H1 (cell line): ENCODE data around the gene HLTF. TPM values are rescaled to one million over a fixed set of nuclear protein-coding genes. Genes with fewer than 3 reads are reported as not detected.

Source experiments
- ATF3 ChIP-seq: IDR thresholded peaks from 2 replicates; pipeline ENCODE4 v1.6.1; 2011; ENCODE audit warnings: low read depth, mild to moderate bottlenecking, low read length; ENCODE audit not compliant: insufficient read depth
- BRCA1 ChIP-seq: IDR thresholded peaks from 2 replicates; pipeline ENCODE4 v1.6.1; 2012; ENCODE audit warnings: low read depth, low read length, improper control_type of control experiment
- CHD7 ChIP-seq: fragments of 300-600 bp; sonication (generic); IDR thresholded peaks from 2 replicates; pipeline ENCODE4 v1.7.1; 2012; ENCODE audit warnings: low read length, moderate library complexity, mild to moderate bottlenecking, inconsistent platforms; ENCODE audit not compliant: insufficient replicate concordance
- EZH2 ChIP-seq: fragments of 200-600 bp; sonication (generic); IDR thresholded peaks from 2 replicates; pipeline ENCODE4 v1.7.1; 2012; ENCODE audit warnings: low read depth, mild to moderate bottlenecking, moderate library complexity, low read length, inconsistent platforms; ENCODE audit not compliant: severe bottlenecking
- GABPA ChIP-seq: IDR thresholded peaks from 2 replicates; pipeline ENCODE4 v1.6.1; 2011; ENCODE audit warnings: mild to moderate bottlenecking, low read length, moderate library complexity, borderline replicate concordance; ENCODE audit not compliant: insufficient read depth
- GTF2F1 ChIP-seq: IDR thresholded peaks from 2 replicates; pipeline ENCODE4 v1.6.1; 2012; ENCODE audit warnings: low read depth, low read length, improper control_type of control experiment, borderline replicate concordance
- NANOG ChIP-seq: IDR thresholded peaks from 2 replicates; pipeline ENCODE4 v1.6.1; 2011; ENCODE audit warnings: low read length, low read depth, mild to moderate bottlenecking, inconsistent platforms; ENCODE audit not compliant: insufficient read depth, poor library complexity, severe bottlenecking
- NRF1 ChIP-seq: IDR thresholded peaks from 2 replicates; pipeline ENCODE4 v1.6.1; 2011; ENCODE audit warnings: mild to moderate bottlenecking, low read depth, low read length, improper control_type of control experiment
- POLR2AphosphoS5 ChIP-seq: IDR thresholded peaks from 2 replicates; pipeline ENCODE4 v1.6.1; 2011; ENCODE audit warnings: low read depth, low read length
- SIN3A ChIP-seq, 2 experiments: IDR thresholded peaks in 1 of 2; conservative IDR thresholded peaks in 1 of 2; 2 replicates each; pipeline ENCODE4 v1.6.1; 2011 to 2012; ENCODE audit warnings: low read length in 2 of 2, improper control_type of control experiment in 1 of 2, low read depth in 1 of 2, mild to moderate bottlenecking in 1 of 2
- YY1 ChIP-seq: IDR thresholded peaks from 2 replicates; pipeline ENCODE4 v1.6.1; 2011; ENCODE audit warnings: low read depth, mild to moderate bottlenecking, low read length
- polyA plus RNA-seq, 7 experiments: library from polyadenylated mRNA; depleted of rRNA in 3 of 7; stranded (reverse) in 5 of 7; unstranded in 2 of 7; fragments of >200 nt in 5 of 7; fragments of 200-250 nt in 2 of 7; gene quantifications; 1 replicate in 5 of 7; 2 replicates in 1 of 7; 4 replicates in 1 of 7; pipeline versions ENCODE4 v1.2.1 to v1.2.3, GENCODE V29; 2011 to 2013; ENCODE audit warnings: missing spikeins in 2 of 7, mixed read lengths in 2 of 7
- total RNA-seq: library from RNA; stranded (reverse); fragmentation: NEBNext Ultra II Directional; extraction: Animal tissue kit (Norgen Biotek cat#: 25700); gene quantifications from 2 replicates; pipeline ENCODE4 v1.2.1, GENCODE V29; 2021

Gene HLTF
- total and polyA plus RNA-seq, 2 of the 8 experiments (the other 6 are each of a cell fraction or from before 2014, with no cell fraction given), result 18.1 to 60.3 TPM

- no peak for TF ChIP-seq CHD7
- no peak for TF ChIP-seq YY1
- TF ChIP-seq EZH2, result no peak
- no peak for TF ChIP-seq ATF3
- TF ChIP-seq GABPA, result no peak
- no peak for TF ChIP-seq GTF2F1
- TF ChIP-seq NRF1, result no peak
- no peak for TF ChIP-seq BRCA1
- no peak for TF ChIP-seq SIN3A (conservative IDR thresholded peaks at IDR 0.05 in 1 of 2, IDR thresholded peaks at IDR 0.05 in 1 of 2; ENCODE audit: low read depth in 1 of 2, low read length in 2 of 2)
- TF ChIP-seq NANOG, result no peak
- no peak for TF ChIP-seq POLR2AphosphoS5
These were observed 84.6 kb downstream of the HLTF start (continued) for GRCh38 chr3:149001727-149002126.
